Measurements from ENCODE around the gene SHD. TPM values are rescaled to one million over a fixed set of nuclear protein-coding genes. Genes with fewer than 3 reads are reported as not detected.

Gene SHD
- total and polyA plus RNA-seq, 4 donors: not detected

- DNase-seq: no peak
- no peak overlapping the region for H3K27ac ChIP-seq (ENCODE audit: low read depth in 1 of 2, low read length in 1 of 2)
- peaks cover 0 to 12% (median 0%) of the 10 kb centered on the region in 4 donors for H3K9me3 ChIP-seq (ENCODE audit: control insufficient read depth in 4 of 4, insufficient read depth in 3 of 4, low read length in 3 of 4)
- no peak for TF ChIP-seq CTCF (IDR thresholded peaks at IDR 0.05; ENCODE audit: control extremely low read depth, extremely low read depth)
- H3K9ac ChIP-seq (ENCODE audit: insufficient read depth in 1 of 2, low read length in 2 of 2): no peak overlapping the region
- ATAC-seq (ENCODE audit: insufficient read depth, low FRiP score): no peak
- no peaks in the 10 kb centered on the region for H3K27me3 ChIP-seq (ENCODE audit: control insufficient read depth in 3 of 3, insufficient read depth in 3 of 3, low read length in 2 of 3)
- H3K4me1 ChIP-seq (ENCODE audit: control insufficient read depth in 5 of 5, insufficient read depth in 5 of 5, low read length in 5 of 5): no peaks in the 10 kb centered on the region
- no peak overlapping the region for H3K4me3 ChIP-seq
- peaks cover 14 to 64% (median 24%) of the 10 kb centered on the region in 4 donors for H3K36me3 ChIP-seq (ENCODE audit: control insufficient read depth in 4 of 4, insufficient read depth in 4 of 4, low read length in 4 of 4)
- 95 to 97% methylated on average over 28 of the region's 28 CpGs for WGBS, 2 donors
These were observed 20.9 kb upstream of the SHD start for GRCh38 chr19:4258181-4258580.

- ATAC-seq (ENCODE audit: insufficient read depth, low FRiP score) (no peak), DNase-seq (no peak)
- TF ChIP-seq CTCF (IDR thresholded peaks at IDR 0.05; ENCODE audit: control extremely low read depth, extremely low read depth): no peak
- Histone ChIP-seq H3K27ac (ENCODE audit: low read depth in 1 of 2, low read length in 1 of 2) (no peak overlapping the region), H3K4me3 (no peak overlapping the region), H3K27me3 (ENCODE audit: control insufficient read depth in 3 of 3, insufficient read depth in 3 of 3, low read length in 2 of 3) (no peaks in the 10 kb centered on the region), H3K9ac (ENCODE audit: insufficient read depth in 1 of 2, low read length in 2 of 2) (no peak overlapping the region), H3K36me3 (ENCODE audit: control insufficient read depth in 4 of 4, insufficient read depth in 4 of 4, low read length in 4 of 4) (peaks cover 11 to 55% (median 13%) of the 10 kb centered on the region in 4 donors), H3K9me3 (ENCODE audit: control insufficient read depth in 4 of 4, insufficient read depth in 3 of 4, low read length in 3 of 4) (peaks cover 0 to 6% (median 0%) of the 10 kb centered on the region in 4 donors), H3K4me1 (ENCODE audit: control insufficient read depth in 5 of 5, insufficient read depth in 5 of 5, low read length in 5 of 5) (no peaks in the 10 kb centered on the region)
- 76 to 85% methylated on average over 11 of the region's 11 CpGs for WGBS, 2 donors
These were observed 18.4 kb upstream of the SHD start for GRCh38 chr19:4260613-4261191.

- TF ChIP-seq CTCF (IDR thresholded peaks at IDR 0.05; ENCODE audit: control extremely low read depth, extremely low read depth): no peak
- H3K27me3 ChIP-seq (ENCODE audit: control insufficient read depth in 3 of 3, insufficient read depth in 3 of 3, low read length in 2 of 3): no peaks in the 10 kb centered on the region
- ATAC-seq (ENCODE audit: insufficient read depth, low FRiP score): no peak
- no peaks in the 10 kb centered on the region for H3K4me1 ChIP-seq (ENCODE audit: control insufficient read depth in 5 of 5, insufficient read depth in 5 of 5, low read length in 5 of 5)
- no peak overlapping the region for H3K9ac ChIP-seq (ENCODE audit: insufficient read depth in 1 of 2, low read length in 2 of 2)
- DNase-seq: no peak
- H3K36me3 ChIP-seq (ENCODE audit: control insufficient read depth in 4 of 4, insufficient read depth in 4 of 4, low read length in 4 of 4): peaks cover 0 to 51% (median 16%) of the 10 kb centered on the region in 4 donors
- no peaks in the 10 kb centered on the region for H3K9me3 ChIP-seq (ENCODE audit: control insufficient read depth in 4 of 4, insufficient read depth in 3 of 4, low read length in 3 of 4)
- 68 to 74% methylated on average over 4 of the region's 4 CpGs for WGBS, 2 donors
- H3K4me3 ChIP-seq: no peak overlapping the region
- H3K27ac ChIP-seq (ENCODE audit: low read depth in 1 of 2, low read length in 1 of 2): no peak overlapping the region
These were observed 14.3 kb upstream of the SHD start for GRCh38 chr19:4264812-4265211.
